OCI-LY7 (cell line): ENCODE data around the gene ACVR1. TPM values are rescaled to one million over a fixed set of nuclear protein-coding genes. Genes with fewer than 3 reads are reported as not detected.

Experiments
- BruUV-seq: library from RNA; stranded (reverse); fragments of 400-500 nt; replicated peaks from 2 replicates; lab custom pipeline; 2021; lab: Mats Ljungman, UMichigan
- CTCF ChIA-PET: fragments of 300-600 bp; sonication (Branson Sonifier 250); formaldehyde crosslinking; loops from one replicate; lab custom pipeline; 2022; ENCODE audit warnings: antibody characterized with exemption; ENCODE audit not compliant: unreplicated experiment; lab: Charles Lee
- POLR2A ChIA-PET: fragments of 300-600 bp; sonication (Branson Sonifier 250); formaldehyde crosslinking; loops from one replicate; lab custom pipeline; 2022; ENCODE audit warnings: antibody characterized with exemption; lab: Charles Lee
- DNase-seq: peaks from one replicate; pipeline ENCODE4 v3.0.0-alpha.2; 2015; ENCODE audit warnings: low spot score
- H2AFZ ChIP-seq: fragments of 200-600 bp; sonication (generic), shearing (Covaris generic); 2 replicates; pipeline ENCODE4 v1.6.1; 2014; ENCODE audit warnings: mild to moderate bottlenecking, antibody characterized with exemption, low read length, moderate library complexity
- H3K27ac ChIP-seq: fragments of 200-600 bp; sonication (generic); 2 replicates; pipeline ENCODE4 v1.5.1; 2014; ENCODE audit warnings: mixed run types, low read depth, mild to moderate bottlenecking, moderate library complexity, low read length, inconsistent platforms; ENCODE audit not compliant: poor library complexity, severe bottlenecking
- H3K36me3 ChIP-seq: fragments of 200-600 bp; sonication (generic); 2 replicates; pipeline ENCODE4 v1.6.1; 2014; ENCODE audit warnings: mild to moderate bottlenecking, antibody characterized with exemption, low read length, moderate library complexity, mixed read lengths; ENCODE audit not compliant: insufficient read depth
- H3K4me1 ChIP-seq: fragments of 200-600 bp; sonication (generic); 2 replicates; pipeline ENCODE4 v1.5.1; 2014; ENCODE audit warnings: mild to moderate bottlenecking, low read length; ENCODE audit not compliant: insufficient read depth, poor library complexity, severe bottlenecking
- H3K4me2 ChIP-seq: fragments of 200-600 bp; sonication (generic); 2 replicates; pipeline ENCODE4 v1.6.1; 2014; ENCODE audit warnings: mild to moderate bottlenecking, low read length
- H3K4me3 ChIP-seq: fragments of 200-600 bp; sonication (generic); 2 replicates; pipeline ENCODE4 v1.5.1; 2014; ENCODE audit warnings: mild to moderate bottlenecking, low read depth, low read length; ENCODE audit not compliant: poor library complexity, severe bottlenecking
- H3K79me2 ChIP-seq: fragments of 200-600 bp; sonication (generic); 2 replicates; pipeline ENCODE4 v1.6.1; 2016; ENCODE audit warnings: low read depth, mild to moderate bottlenecking, low read length, moderate library complexity, mixed read lengths; ENCODE audit not compliant: insufficient read depth
- H3K9me2 ChIP-seq: fragments of 200-600 bp; sonication (generic); 2 replicates; pipeline ENCODE4 v1.6.1; 2016; ENCODE audit warnings: mild to moderate bottlenecking, low read length, mixed read lengths; ENCODE audit not compliant: insufficient read depth
- H3K9me3 ChIP-seq: fragments of 200-600 bp; sonication (generic); 2 replicates; pipeline ENCODE4 v1.6.1; 2014; ENCODE audit warnings: mild to moderate bottlenecking, mixed run types, low read length, mixed read lengths
- H4K20me1 ChIP-seq: fragments of 200-600 bp; sonication (generic); 2 replicates; pipeline ENCODE4 v1.6.1; 2014; ENCODE audit warnings: mild to moderate bottlenecking, antibody characterized with exemption, low read length, moderate library complexity, mixed read lengths; ENCODE audit not compliant: insufficient read depth
- CTCF ChIP-seq: fragments of 200-600 bp; sonication (generic); conservative IDR thresholded peaks from 2 replicates; pipeline ENCODE4 v1.5.1; 2014; ENCODE audit warnings: mild to moderate bottlenecking, antibody characterized with exemption, low read length, moderate library complexity, mixed read lengths
- EZH2phosphoT487 ChIP-seq: fragments of 200-600 bp; sonication (generic); IDR thresholded peaks from 2 replicates; pipeline ENCODE4 v1.6.1; 2018; ENCODE audit warnings: low read depth, borderline replicate concordance, mild to moderate bottlenecking, mixed run types, antibody characterized with exemption, low read length, moderate library complexity, mixed read lengths
- intact Hi-C: fragments of 100-400 bp; cut with micrococcal nuclease; formaldehyde crosslinking; loops from one replicate; pipeline ENCODE4 v1.10.0; 2022; ENCODE audit not compliant: unreplicated experiment
- total RNA-seq, 2 experiments: library from RNA; depleted of rRNA in 1 of 2; stranded (reverse); fragments of >200 nt in 1 of 2; shearing (Covaris generic) in 1 of 2; gene quantifications; 2 replicates each; pipeline ENCODE4 v1.2.3, GENCODE V29; 2014 to 2022

Gene ACVR1
- total RNA-seq, 2 experiments from 2014 or later = 0.13 to 3.9 TPM

- Histone ChIP-seq H3K9me2 (no peaks in the 10 kb centered on the region), H3K27ac (no peak overlapping the region), H3K36me3 (no peaks in the 10 kb centered on the region), H4K20me1 (no peaks in the 10 kb centered on the region), H3K4me2 (no peak overlapping the region), H3K4me3 (no peak overlapping the region), H3K4me1 (no peaks in the 10 kb centered on the region), H3K79me2 (no peaks in the 10 kb centered on the region), H2AFZ (no peak overlapping the region), H3K9me3 (no peaks in the 10 kb centered on the region)
- POLR2A ChIA-PET = no interaction called here
- no TSS peak for BruUV-seq
- no peak for TF ChIP-seq CTCF
- no peak for TF ChIP-seq EZH2phosphoT487
- CTCF ChIA-PET = no interaction called here
- DNase-seq = no peak
- intact Hi-C loops = no loop called here
Measured at GRCh38 chr2:157837851-157838441, 38.2 kb downstream of the ACVR1 start.

GRCh38 chr2:157836531-157836930, 39.6 kb downstream of the ACVR1 start:
- Histone ChIP-seq H3K4me1 (no peaks in the 10 kb centered on the region), H3K9me3 (no peaks in the 10 kb centered on the region), H3K4me2 (no peak overlapping the region), H3K4me3 (no peak overlapping the region), H3K79me2 (no peaks in the 10 kb centered on the region), H2AFZ (no peak overlapping the region), H4K20me1 (no peaks in the 10 kb centered on the region), H3K36me3 (no peaks in the 10 kb centered on the region), H3K9me2 (no peaks in the 10 kb centered on the region), H3K27ac (no peak overlapping the region)
- CTCF ChIA-PET = no interaction called here
- TF ChIP-seq CTCF = no peak
- no peak for TF ChIP-seq EZH2phosphoT487
- DNase-seq = no peak
- POLR2A ChIA-PET = interaction anchor here (1.0 kb wide), 1 partner anchor 18 kb away, joined by 3 read pairs; no protein-coding TSS in a partner anchor
- no TSS peak for BruUV-seq
- intact Hi-C loops = no loop called here

- BruUV-seq = no TSS peak
- Histone ChIP-seq H3K9me3 (no peaks in the 10 kb centered on the region), H3K27ac (no peak overlapping the region), H3K4me1 (no peaks in the 10 kb centered on the region), H3K9me2 (no peaks in the 10 kb centered on the region), H2AFZ (no peak overlapping the region), H3K4me3 (no peak overlapping the region), H3K4me2 (no peak overlapping the region), H4K20me1 (no peaks in the 10 kb centered on the region), H3K36me3 (no peaks in the 10 kb centered on the region), H3K79me2 (no peaks in the 10 kb centered on the region)
- DNase-seq = no peak
- TF ChIP-seq CTCF (no peak), EZH2phosphoT487 (no peak)
- intact Hi-C loops = no loop called here
- CTCF ChIA-PET = no interaction called here
- POLR2A ChIA-PET = interaction anchor here (1.0 kb wide), 1 partner anchor 19 kb away, joined by 3 read pairs; no protein-coding TSS in a partner anchor
Measured at GRCh38 chr2:157835425-157835824, 40.7 kb downstream of the ACVR1 start.
